ENCODE results near the gene AGBL3.

AGBL3 gene

GRCh38 chr7:135179321-135179925 lies 193.1 kb downstream of the AGBL3 start:
- Mint-ChIP-seq H3K4me3 (no peak overlapping the region), H3K27ac (no peak overlapping the region), H3K9me3 (peaks cover 37% of the 10 kb centered on the region), H3K27me3 (ENCODE audit: low read depth) (no peaks in the 10 kb centered on the region), H3K4me1 (ENCODE audit: low read depth) (no peaks in the 10 kb centered on the region), H3K36me3 (ENCODE audit: low read depth) (peaks cover 42% of the 10 kb centered on the region)
- no peak for DNase-seq (ENCODE audit: low spot score)

- Mint-ChIP-seq H3K9me3 (peaks cover 37% of the 10 kb centered on the region), H3K4me3 (no peak overlapping the region), H3K36me3 (ENCODE audit: low read depth) (peaks cover 45% of the 10 kb centered on the region), H3K4me1 (ENCODE audit: low read depth) (no peaks in the 10 kb centered on the region), H3K27ac (no peak overlapping the region), H3K27me3 (ENCODE audit: low read depth) (no peaks in the 10 kb centered on the region)
- no peak for DNase-seq (ENCODE audit: low spot score)
Measured at GRCh38 chr7:135180122-135180521, 193.8 kb downstream of the AGBL3 start.

GRCh38 chr7:135181261-135181928 lies 195.1 kb downstream of the AGBL3 start:
- Mint-ChIP-seq H3K9me3 (peaks cover 37% of the 10 kb centered on the region), H3K4me1 (ENCODE audit: low read depth) (no peaks in the 10 kb centered on the region), H3K36me3 (ENCODE audit: low read depth) (peaks cover 54% of the 10 kb centered on the region), H3K27ac (no peak overlapping the region), H3K27me3 (ENCODE audit: low read depth) (no peaks in the 10 kb centered on the region), H3K4me3 (no peak overlapping the region)
- DNase-seq (ENCODE audit: low spot score): no peak

GRCh38 chr7:135181929-135182678 lies 195.8 kb downstream of the AGBL3 start:
- Mint-ChIP-seq H3K36me3 (ENCODE audit: low read depth) (peaks cover 55% of the 10 kb centered on the region), H3K9me3 (peaks cover 37% of the 10 kb centered on the region), H3K27ac (no peak overlapping the region), H3K4me1 (ENCODE audit: low read depth) (no peaks in the 10 kb centered on the region), H3K27me3 (ENCODE audit: low read depth) (no peaks in the 10 kb centered on the region), H3K4me3 (no peak overlapping the region)
- no peak for DNase-seq (ENCODE audit: low spot score)

GRCh38 chr7:135183478-135183877 lies 197.2 kb downstream of the AGBL3 start:
- no peak for DNase-seq (ENCODE audit: low spot score)
- Mint-ChIP-seq H3K9me3 (peaks cover 34% of the 10 kb centered on the region), H3K4me3 (no peak overlapping the region), H3K36me3 (ENCODE audit: low read depth) (peaks cover 59% of the 10 kb centered on the region), H3K27ac (no peak overlapping the region), H3K27me3 (ENCODE audit: low read depth) (no peaks in the 10 kb centered on the region), H3K4me1 (ENCODE audit: low read depth) (no peaks in the 10 kb centered on the region)

GRCh38 chr7:135184254-135184841 lies 198.0 kb downstream of the AGBL3 start:
- Mint-ChIP-seq H3K27me3 (ENCODE audit: low read depth) (no peaks in the 10 kb centered on the region), H3K27ac (no peak overlapping the region), H3K9me3 (peaks cover 27% of the 10 kb centered on the region), H3K36me3 (ENCODE audit: low read depth) (peaks cover 55% of the 10 kb centered on the region), H3K4me3 (no peak overlapping the region), H3K4me1 (ENCODE audit: low read depth) (no peaks in the 10 kb centered on the region)
- no peak for DNase-seq (ENCODE audit: low spot score)
